HepG2 (cell line): ENCODE measurements around the gene SERPINF2. TPM values are rescaled to one million over a fixed set of nuclear protein-coding genes. Genes with fewer than 3 reads are reported as not detected.
A peak's percentile ranks its signal among the peaks of the same experiment; 100 is the strongest.

ENCODE experiments used
- AFF4 ChIP-seq: sonication (generic); formaldehyde crosslinking; IDR thresholded peaks from 2 replicates; pipeline ENCODE4 v1.4.0; 2020; ENCODE audit warnings: missing genetic modification reagents
- ATF7 ChIP-seq, 2 experiments: fragments of 450-650 bp in 1 of 2; sonication (generic) in 1 of 2; formaldehyde crosslinking in 1 of 2; IDR thresholded peaks; 2 replicates each; pipeline versions ENCODE4 v1.4.0 to v1.6.1; 2016 to 2020; ENCODE audit warnings: antibody characterized with exemption in 1 of 2, mild to moderate bottlenecking in 1 of 2, missing genetic modification reagents in 1 of 2
- CHD4 ChIP-seq: fragments of 200-600 bp; sonication (generic); IDR thresholded peaks from 2 replicates; pipeline ENCODE4 v1.7.0; 2017; ENCODE audit warnings: mild to moderate bottlenecking, low read length, borderline replicate concordance
- CTCF ChIP-seq: sonication (generic); formaldehyde crosslinking; IDR thresholded peaks from 2 replicates; pipeline ENCODE4 v1.5.0; 2020; ENCODE audit warnings: mild to moderate bottlenecking, missing genetic modification reagents, moderate library complexity
- DMTF1 ChIP-seq: sonication (generic); formaldehyde crosslinking; IDR thresholded peaks from 2 replicates; pipeline ENCODE4 v1.4.0; 2020; ENCODE audit warnings: mild to moderate bottlenecking, missing genetic modification reagents
- DNMT3B ChIP-seq: conservative IDR thresholded peaks from 2 replicates; pipeline ENCODE4 v1.6.1; 2016; ENCODE audit warnings: missing biosample characterization, control low read depth
- FOXM1 ChIP-seq: sonication (generic); formaldehyde crosslinking; IDR thresholded peaks from 2 replicates; pipeline ENCODE4 v1.5.0; 2020; ENCODE audit warnings: missing genetic modification reagents
- GZF1 ChIP-seq: sonication (generic); formaldehyde crosslinking; IDR thresholded peaks from 2 replicates; pipeline ENCODE4 v1.5.1; 2020; ENCODE audit warnings: mild to moderate bottlenecking, missing genetic modification reagents
- PLSCR1 ChIP-seq: sonication (generic); formaldehyde crosslinking; IDR thresholded peaks from 2 replicates; pipeline ENCODE4 v1.5.0; 2020; ENCODE audit warnings: missing genetic modification reagents, mild to moderate bottlenecking, borderline replicate concordance
- PRPF4 ChIP-seq: fragments of 200-400 bp; formaldehyde crosslinking; IDR thresholded peaks from 2 replicates; pipeline ENCODE4 v1.6.1; 2016; ENCODE audit warnings: low read length, low read depth; ENCODE audit not compliant: poor library complexity, severe bottlenecking
- SMAD3 ChIP-seq: sonication (generic); formaldehyde crosslinking; IDR thresholded peaks from 2 replicates; pipeline ENCODE4 v1.4.0; 2020; ENCODE audit warnings: missing genetic modification reagents
- YEATS2 ChIP-seq: sonication (generic); formaldehyde crosslinking; IDR thresholded peaks from 2 replicates; pipeline ENCODE4 v1.4.0; 2020; ENCODE audit warnings: missing genetic modification reagents, borderline replicate concordance
- ZFP36L2 ChIP-seq: sonication (generic); formaldehyde crosslinking; IDR thresholded peaks from 2 replicates; pipeline ENCODE4 v1.4.0; 2020; ENCODE audit warnings: missing genetic modification reagents
- ZGPAT ChIP-seq: IDR thresholded peaks from 2 replicates; pipeline ENCODE4 v1.6.1; 2016; ENCODE audit warnings: mild to moderate bottlenecking
- ZNF121 ChIP-seq: sonication (generic); formaldehyde crosslinking; IDR thresholded peaks from 2 replicates; pipeline ENCODE4 v1.5.0; 2020; ENCODE audit warnings: mild to moderate bottlenecking, missing genetic modification reagents
- ZNF34 ChIP-seq: sonication (generic); formaldehyde crosslinking; IDR thresholded peaks from 2 replicates; pipeline ENCODE4 v1.4.0; 2020; ENCODE audit warnings: mild to moderate bottlenecking, missing genetic modification reagents, borderline replicate concordance
- ZNF761 ChIP-seq: sonication (generic); formaldehyde crosslinking; conservative IDR thresholded peaks from 2 replicates; pipeline ENCODE4 v1.4.0; 2020; ENCODE audit warnings: mild to moderate bottlenecking, missing genetic modification reagents
- polyA plus RNA-seq, 8 experiments: library from polyadenylated mRNA; depleted of rRNA in 3 of 8; stranded (reverse) in 7 of 8; unstranded in 1 of 8; fragments of >200 nt; fragmentation: Illumina TruSeq in 4 of 8; extraction: Trizol in 4 of 8; gene quantifications; 2 replicates each; pipeline versions ENCODE4 v1.2.1 to v1.2.3, GENCODE V29; 2011 to 2016; ENCODE audit warnings: low read depth in 4 of 8, missing spikeins in 1 of 8, mixed read lengths in 1 of 8; ENCODE audit not compliant: insufficient read depth in 1 of 8
- total RNA-seq, 5 experiments: library from RNA; depleted of rRNA; stranded (reverse); fragments of >200 nt; fragmentation: Illumina TruSeq; extraction: Trizol; gene quantifications; 2 replicates each; pipeline ENCODE4 v1.2.3, GENCODE V29; 2016; ENCODE audit warnings: low read depth in 1 of 5

The SERPINF2 gene
- total and polyA plus RNA-seq, 2 of the 13 experiments (the other 11 are each of a cell fraction or from before 2014, with no cell fraction given) = 309 to 548 TPM

- TF ChIP-seq SMAD3 (CRISPR knock-in tag) = no peak; the same call in 1 of the 2 replicates
- TF ChIP-seq DNMT3B (CRISPR knock-in tag) = no peak; the same call in 1 of the 2 replicates
- peak; percentile 77; the same call in 1 of the 2 replicates for TF ChIP-seq ZNF121
- peak; percentile 70 for TF ChIP-seq ZNF761 (CRISPR knock-in tag)
- TF ChIP-seq CTCF (CRISPR knock-in tag) = peak; percentile 12
- TF ChIP-seq PRPF4 = peak; percentile 61
- no peak; the same call in 1 of the 2 replicates for TF ChIP-seq FOXM1 (CRISPR knock-in tag)
- TF ChIP-seq ZGPAT (CRISPR knock-in tag) = peak; percentile 98
- TF ChIP-seq ATF7 (IDR thresholded peaks at IDR 0.05) = no peak
- TF ChIP-seq ATF7 (CRISPR knock-in tag; IDR thresholded peaks at IDR 0.05) = peak; percentile 50; the same call in 1 of the 2 replicates
- peak; percentile 98 for TF ChIP-seq CHD4
- no peak for TF ChIP-seq PLSCR1 (CRISPR knock-in tag)
- TF ChIP-seq AFF4 (CRISPR knock-in tag) = no peak
- no peak for TF ChIP-seq ZFP36L2
- peak; percentile 89 for TF ChIP-seq GZF1 (CRISPR knock-in tag)
- peak; percentile 58; the same call in 1 of the 2 replicates for TF ChIP-seq YEATS2 (CRISPR knock-in tag)
- TF ChIP-seq DMTF1 (CRISPR knock-in tag) = no peak
- peak; percentile 28; the same call in 1 of the 2 replicates for TF ChIP-seq ZNF34 (CRISPR knock-in tag)
Measured at GRCh38 chr17:1736348-1737281, 6.1 kb upstream of the SERPINF2 start (continued).
